Neural progenitor cell (in vitro differentiated cells): ENCODE data around the gene RTN1. TPM values are rescaled to one million over a fixed set of nuclear protein-coding genes. Genes with fewer than 3 reads are reported as not detected.

Experiments
- DNase-seq: peaks from one replicate; pipeline ENCODE4 v3.0.0-alpha.2; 2016; ENCODE audit warnings: low spot score
- H2AFZ ChIP-seq: fragments of 200-600 bp; sonication (generic); replicated peaks from 2 replicates; pipeline ENCODE4 v1.6.1; 2016; ENCODE audit warnings: antibody characterized with exemption
- H3F3A ChIP-seq: fragments of 200-600 bp; sonication (generic); 2 replicates; pipeline ENCODE4 v1.6.1; 2016; ENCODE audit warnings: antibody characterized with exemption, low read depth
- H3K27ac ChIP-seq: fragments of 200-600 bp; sonication (generic); 2 replicates; pipeline ENCODE4 v1.5.1; 2016; ENCODE audit warnings: mild to moderate bottlenecking
- H3K27me3 ChIP-seq: fragments of 200-600 bp; sonication (generic); 2 replicates; pipeline ENCODE4 v1.6.1; 2016; ENCODE audit warnings: mild to moderate bottlenecking, moderate library complexity
- H3K36me3 ChIP-seq: fragments of 200-600 bp; sonication (generic); 2 replicates; pipeline ENCODE4 v1.5.1; 2016
- H3K4me1 ChIP-seq: fragments of 200-600 bp; sonication (generic); 2 replicates; pipeline ENCODE4 v1.6.1; 2016; ENCODE audit warnings: mixed run types
- H3K4me2 ChIP-seq: fragments of 200-600 bp; sonication (generic); 2 replicates; pipeline ENCODE4 v1.6.1; 2016
- H3K4me3 ChIP-seq: fragments of 200-600 bp; sonication (generic); 2 replicates; pipeline ENCODE4 v1.5.1; 2016
- H3K79me2 ChIP-seq: fragments of 200-600 bp; sonication (generic); 2 replicates; pipeline ENCODE4 v1.6.1; 2016; ENCODE audit warnings: low read depth
- H3K9ac ChIP-seq: fragments of 200-600 bp; sonication (generic); 2 replicates; pipeline ENCODE4 v1.6.1; 2016
- H3K9me3 ChIP-seq: fragments of 200-600 bp; sonication (generic); 2 replicates; pipeline ENCODE4 v1.5.1; 2016; ENCODE audit warnings: low read depth
- H4K20me1 ChIP-seq: fragments of 200-600 bp; sonication (generic); 2 replicates; pipeline ENCODE4 v1.6.1; 2016; ENCODE audit warnings: low read depth
- H3K27ac Mint-ChIP-seq: 3 replicates; pipeline ENCODE4 v1.8.0; 2021; ENCODE audit warnings: mixed read lengths
- H3K27me3 Mint-ChIP-seq: 2 replicates; pipeline ENCODE4 v1.8.0; 2022; ENCODE audit warnings: low read depth, mild to moderate bottlenecking, inconsistent platforms, moderate library complexity, mixed read lengths; ENCODE audit not compliant: insufficient read depth
- H3K36me3 Mint-ChIP-seq: 3 replicates; pipeline ENCODE4 v1.8.0; 2021; ENCODE audit warnings: mixed read lengths
- H3K4me1 Mint-ChIP-seq: 3 replicates; pipeline ENCODE4 v1.8.0; 2021; ENCODE audit warnings: mixed read lengths
- H3K4me3 Mint-ChIP-seq: 3 replicates; pipeline ENCODE4 v1.8.0; 2021; ENCODE audit warnings: mild to moderate bottlenecking, moderate library complexity, mixed read lengths
- H3K9me3 Mint-ChIP-seq: 3 replicates; pipeline ENCODE4 v1.8.0; 2020; ENCODE audit warnings: mixed read lengths
- CTCF ChIP-seq: fragments of 200-600 bp; sonication (generic); IDR thresholded peaks from 2 replicates; pipeline ENCODE4 v1.5.1; 2017; ENCODE audit warnings: antibody characterized with exemption, mild to moderate bottlenecking
- EZH2 ChIP-seq: fragments of 200-600 bp; sonication (generic); IDR thresholded peaks from 2 replicates; pipeline ENCODE4 v1.6.1; 2017; ENCODE audit warnings: antibody characterized with exemption, mild to moderate bottlenecking, moderate library complexity
- EZH2phosphoT487 ChIP-seq: fragments of 200-600 bp; sonication (generic); IDR thresholded peaks from 2 replicates; pipeline ENCODE4 v1.6.1; 2017; ENCODE audit warnings: antibody characterized with exemption
- total RNA-seq: library from RNA; depleted of rRNA; stranded (reverse); fragments of >200 nt; gene quantifications from 2 replicates; pipeline ENCODE4 v1.2.3, GENCODE V29; 2015; ENCODE audit warnings: low replicate concordance

Gene RTN1
- total RNA-seq, 1 donor from 2014 or later, result 7.7 TPM

GRCh38 chr14:59580911-59581310 lies 289.7 kb downstream of the RTN1 start:
- no peak overlapping the region for H3K27ac Mint-ChIP-seq
- Histone ChIP-seq H3K36me3 (no peaks in the 10 kb centered on the region), H3K27me3 (peaks cover 3% of the 10 kb centered on the region), H3K27ac (no peak overlapping the region), H3K4me1 (peaks cover 23% of the 10 kb centered on the region), H2AFZ (no peak overlapping the region), H3K4me2 (no peak overlapping the region), H4K20me1 (no peaks in the 10 kb centered on the region), H3K4me3 (no peak overlapping the region), H3F3A (peaks cover 16% of the 10 kb centered on the region), H3K9ac (no peak overlapping the region), H3K79me2 (no peaks in the 10 kb centered on the region), H3K9me3 (no peaks in the 10 kb centered on the region)
- H3K27me3 Mint-ChIP-seq, result no peaks in the 10 kb centered on the region
- no peaks in the 10 kb centered on the region for H3K9me3 Mint-ChIP-seq
- TF ChIP-seq EZH2phosphoT487 (no peak), CTCF (no peak), EZH2 (no peak)
- H3K36me3 Mint-ChIP-seq, result no peaks in the 10 kb centered on the region
- no peak overlapping the region for H3K4me3 Mint-ChIP-seq
- DNase-seq, result no peak
- H3K4me1 Mint-ChIP-seq, result no peaks in the 10 kb centered on the region

- no peak within 1 kb of the TSS for H3K27ac ChIP-seq
- H3K36me3 ChIP-seq, result peaks cover 2% of the 10 kb centered on the region
- no peaks in the 10 kb centered on the region for H3K79me2 ChIP-seq
- no peaks in the 10 kb centered on the region for H4K20me1 ChIP-seq
- H3K27ac Mint-ChIP-seq, result no peak within 1 kb of the TSS
- H3K9ac ChIP-seq, result no peak within 1 kb of the TSS
- no peaks in the 10 kb centered on the region for H3K9me3 Mint-ChIP-seq
- H3K27me3 ChIP-seq, result peaks cover 7% of the 10 kb centered on the region
- H3K4me1 Mint-ChIP-seq, result no peaks in the 10 kb centered on the region
- TF ChIP-seq EZH2phosphoT487 (no peak), CTCF (peak; percentile 98), EZH2 (no peak)
- H3K4me1 ChIP-seq, result peaks cover 5% of the 10 kb centered on the region
- peak; percentile 99 for DNase-seq
- no peaks in the 10 kb centered on the region for H3K9me3 ChIP-seq
- no peaks in the 10 kb centered on the region for H3K27me3 Mint-ChIP-seq
- H3K4me3 ChIP-seq, result peak within 1 kb of the TSS; percentile 56
- H3K4me2 ChIP-seq, result peak within 1 kb of the TSS; percentile 76
- H2AFZ ChIP-seq, result peak within 1 kb of the TSS; percentile 92
- H3K4me3 Mint-ChIP-seq, result peak within 1 kb of the TSS; percentile 82
- H3K36me3 Mint-ChIP-seq, result no peaks in the 10 kb centered on the region
- H3F3A ChIP-seq, result peaks cover 4% of the 10 kb centered on the region
These were observed 294.0 kb downstream of the RTN1 start, which contains the start of gene CCDC175 for GRCh38 chr14:59576332-59577294. TSS of gene CCDC175 (minus strand) at chr14:59576812. CDS start at chr14:59576775, 37 bp downstream.

GRCh38 chr14:59570122-59570521 lies 300.5 kb downstream of the RTN1 start:
- peaks cover 2% of the 10 kb centered on the region for H3K36me3 ChIP-seq
- no peak overlapping the region for H3K9ac ChIP-seq
- no peaks in the 10 kb centered on the region for H3K27me3 ChIP-seq
- no peak overlapping the region for H3K4me3 ChIP-seq
- H3F3A ChIP-seq, result peaks cover 21% of the 10 kb centered on the region
- no peak for TF ChIP-seq EZH2phosphoT487
- peak; percentile 34 for TF ChIP-seq CTCF
- peaks cover 16% of the 10 kb centered on the region for H3K4me1 Mint-ChIP-seq
- no peaks in the 10 kb centered on the region for H3K9me3 ChIP-seq
- peaks cover 2% of the 10 kb centered on the region for H3K9me3 Mint-ChIP-seq
- no peaks in the 10 kb centered on the region for H3K36me3 Mint-ChIP-seq
- no peaks in the 10 kb centered on the region for H4K20me1 ChIP-seq
- no peak overlapping the region for H3K4me2 ChIP-seq
- no peak overlapping the region for H3K4me3 Mint-ChIP-seq
- H3K27ac ChIP-seq, result no peak overlapping the region
- H3K79me2 ChIP-seq, result no peaks in the 10 kb centered on the region
- peaks cover 18% of the 10 kb centered on the region for H3K4me1 ChIP-seq
- H3K27ac Mint-ChIP-seq, result no peak overlapping the region
- no peak overlapping the region for H2AFZ ChIP-seq
- peaks cover 3% of the 10 kb centered on the region for H3K27me3 Mint-ChIP-seq
- no peak for DNase-seq
